Ascending aorta (tissue), 2 donors: ENCODE results near the gene LANCL3. TPM values are rescaled to one million over a fixed set of nuclear protein-coding genes. Genes with fewer than 3 reads are reported as not detected.

Source experiments
- DNase-seq, 2 donors: peaks; one replicate each; pipeline ENCODE4 v3.0.0-alpha.2; 2019; ENCODE audit warnings: low spot score in 2 of 2
- H3K27ac ChIP-seq, 2 donors: fragments of 200-600 bp; sonication (generic); one replicate each; pipeline ENCODE4 v1.5.1; 2016 to 2017; ENCODE audit warnings: mild to moderate bottlenecking in 1 of 2
- H3K27me3 ChIP-seq: fragments of 200-600 bp; sonication (generic); one replicate; pipeline ENCODE4 v1.5.1; 2017
- H3K36me3 ChIP-seq, 2 donors: fragments of 200-600 bp; sonication (generic); one replicate each; pipeline ENCODE4 v1.5.1; 2016
- H3K4me1 ChIP-seq, 2 donors: fragments of 200-600 bp; sonication (generic); one replicate each; pipeline ENCODE4 v1.5.1; 2016 to 2017; ENCODE audit warnings: mild to moderate bottlenecking in 1 of 2
- H3K4me3 ChIP-seq, 2 donors: fragments of 200-600 bp; sonication (generic); one replicate each; pipeline ENCODE4 v1.5.1; 2016 to 2017; ENCODE audit warnings: mild to moderate bottlenecking in 1 of 2
- H3K9me3 ChIP-seq, 2 donors: fragments of 200-600 bp; sonication (generic); one replicate each; pipeline ENCODE4 v1.5.1; 2016
- intact Hi-C: fragments of 100-400 bp; cut with DNase I; formaldehyde crosslinking; loops from one replicate; pipeline ENCODE4 v1.15.1; 2023
- total RNA-seq: library from RNA; depleted of rRNA; stranded (reverse); fragments of >200 nt; gene quantifications from one replicate; pipeline ENCODE4 v1.1.0, GENCODE V29; 2016
- TF ChIP-seq, protein P1 (sequence below), 3 experiments: fragments of 200-600 bp in 2 of 3; fragments of 450-650 bp in 1 of 3; sonication (generic) in 2 of 3; IDR thresholded peaks; one replicate each; pipeline ENCODE4 v1.5.1; 2016 to 2019; ENCODE audit warnings: antibody characterized with exemption in 3 of 3, mild to moderate bottlenecking in 1 of 3, moderate library complexity in 1 of 3

The LANCL3 gene
- total RNA-seq, 1 donor from 2014 or later = 1.7 TPM

GRCh38 chrX:37590047-37590446, 18.6 kb downstream of the LANCL3 start:
- intact Hi-C loops = no loop called here
- Histone ChIP-seq H3K27me3 (no peaks in the 10 kb centered on the region), H3K4me1 (no peaks in the 10 kb centered on the region), H3K36me3 (no peaks in the 10 kb centered on the region), H3K27ac (no peak overlapping the region), H3K9me3 (peaks cover 0 to 6% of the 10 kb centered on the region in 2 donors), H3K4me3 (no peak overlapping the region)
- DNase-seq = no peak
- TF ChIP-seq, protein P1, sequence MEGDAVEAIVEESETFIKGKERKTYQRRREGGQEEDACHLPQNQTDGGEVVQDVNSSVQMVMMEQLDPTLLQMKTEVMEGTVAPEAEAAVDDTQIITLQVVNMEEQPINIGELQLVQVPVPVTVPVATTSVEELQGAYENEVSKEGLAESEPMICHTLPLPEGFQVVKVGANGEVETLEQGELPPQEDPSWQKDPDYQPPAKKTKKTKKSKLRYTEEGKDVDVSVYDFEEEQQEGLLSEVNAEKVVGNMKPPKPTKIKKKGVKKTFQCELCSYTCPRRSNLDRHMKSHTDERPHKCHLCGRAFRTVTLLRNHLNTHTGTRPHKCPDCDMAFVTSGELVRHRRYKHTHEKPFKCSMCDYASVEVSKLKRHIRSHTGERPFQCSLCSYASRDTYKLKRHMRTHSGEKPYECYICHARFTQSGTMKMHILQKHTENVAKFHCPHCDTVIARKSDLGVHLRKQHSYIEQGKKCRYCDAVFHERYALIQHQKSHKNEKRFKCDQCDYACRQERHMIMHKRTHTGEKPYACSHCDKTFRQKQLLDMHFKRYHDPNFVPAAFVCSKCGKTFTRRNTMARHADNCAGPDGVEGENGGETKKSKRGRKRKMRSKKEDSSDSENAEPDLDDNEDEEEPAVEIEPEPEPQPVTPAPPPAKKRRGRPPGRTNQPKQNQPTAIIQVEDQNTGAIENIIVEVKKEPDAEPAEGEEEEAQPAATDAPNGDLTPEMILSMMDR (IDR thresholded peaks at IDR 0.05) = no peak

DNA sequence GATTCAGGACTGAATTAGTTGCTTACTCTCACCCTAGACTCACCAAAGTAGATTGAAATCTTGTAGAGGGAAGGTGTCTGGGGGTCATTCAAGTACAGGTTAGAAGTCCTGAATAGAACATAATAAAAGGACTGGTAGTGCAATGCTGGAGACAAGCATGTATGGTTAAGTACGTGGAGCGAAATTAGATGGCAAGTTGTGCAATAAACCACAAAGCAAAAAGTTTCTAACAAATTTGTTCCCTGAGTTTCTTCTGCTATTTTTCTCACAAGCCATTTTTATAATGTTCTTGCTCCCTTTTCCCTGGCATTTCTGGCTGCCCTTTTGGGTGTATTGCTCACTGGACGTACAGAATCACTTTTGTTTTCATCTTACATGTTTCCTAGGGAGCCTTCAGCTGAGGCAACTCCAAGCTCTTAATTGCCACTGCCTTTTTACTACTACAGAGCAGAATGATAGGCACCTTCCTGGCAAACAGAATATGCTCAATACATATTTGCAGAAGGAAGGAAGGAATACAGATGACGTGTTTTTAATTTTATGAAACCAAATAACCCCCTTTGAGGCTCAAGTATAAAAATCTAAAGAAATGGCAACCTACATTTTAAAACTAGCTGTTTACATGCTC, 23.4 kb downstream of the LANCL3 start:
- H3K4me1 ChIP-seq = no peaks in the 10 kb centered on the region
- no peaks in the 10 kb centered on the region for H3K27me3 ChIP-seq
- H3K9me3 ChIP-seq = no peaks in the 10 kb centered on the region
- no peaks in the 10 kb centered on the region for H3K36me3 ChIP-seq
- TF ChIP-seq, protein P1 (IDR thresholded peaks at IDR 0.05) = no peak
- intact Hi-C loops = no loop called here
- H3K27ac ChIP-seq = no peak overlapping the region
- no peak overlapping the region for H3K4me3 ChIP-seq
- DNase-seq = no peak

DNA sequence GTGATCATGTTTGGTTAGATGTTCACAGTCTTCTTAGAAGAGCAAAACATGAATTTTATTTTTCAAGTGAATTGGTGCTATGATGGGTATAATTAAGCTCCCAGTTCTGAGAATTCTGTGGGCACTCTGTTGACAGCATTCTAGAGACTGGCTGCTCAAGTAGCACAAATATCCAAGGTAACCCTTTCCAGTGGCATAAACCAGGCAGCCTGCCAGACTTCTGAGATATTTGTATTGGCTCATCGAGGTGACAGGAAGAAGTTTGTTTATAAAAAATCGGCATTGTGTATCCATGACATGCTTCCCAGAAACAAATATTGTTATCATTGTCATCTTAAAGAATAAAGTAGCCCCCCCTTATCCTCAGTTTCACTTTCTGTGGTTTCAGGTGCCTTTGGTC, 28.3 kb downstream of the LANCL3 start:
- TF ChIP-seq, protein P1 (IDR thresholded peaks at IDR 0.05) = no peak

DNA sequence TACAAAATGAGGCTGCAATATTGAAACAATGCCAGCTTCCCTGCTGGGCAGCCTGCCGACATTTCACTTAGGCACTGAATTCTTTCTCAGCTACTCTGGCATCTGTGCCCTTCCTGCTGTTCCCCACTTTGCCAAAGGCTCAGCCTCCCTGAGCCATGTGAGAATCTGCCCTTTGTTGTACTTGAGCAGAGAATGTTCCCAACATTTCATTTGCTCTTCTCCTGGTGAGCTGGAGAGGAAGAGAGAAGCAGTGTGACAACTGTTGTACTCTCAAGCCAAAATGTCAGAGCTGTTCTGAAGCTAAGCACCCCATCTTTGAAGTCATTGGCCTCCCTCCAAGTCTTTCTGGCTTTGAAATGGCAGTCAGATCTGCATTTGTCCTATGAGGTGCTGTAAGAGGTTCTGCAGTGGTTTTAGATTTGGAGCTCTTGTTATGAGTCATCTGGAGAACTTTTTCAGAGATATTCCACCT, 32.5 kb downstream of the LANCL3 start:
- no peaks in the 10 kb centered on the region for H3K27me3 ChIP-seq
- intact Hi-C loops = no loop called here
- H3K36me3 ChIP-seq = no peaks in the 10 kb centered on the region
- no peak overlapping the region for H3K27ac ChIP-seq
- no peak for DNase-seq
- no peaks in the 10 kb centered on the region for H3K4me1 ChIP-seq
- TF ChIP-seq, protein P1 (IDR thresholded peaks at IDR 0.05) = no peak
- H3K4me3 ChIP-seq = no peak overlapping the region
- H3K9me3 ChIP-seq = no peaks in the 10 kb centered on the region

More for the DNA sequence above, 28.3 kb downstream of the LANCL3 start:
- Histone ChIP-seq H3K9me3 (no peaks in the 10 kb centered on the region), H3K27me3 (no peaks in the 10 kb centered on the region), H3K4me1 (no peaks in the 10 kb centered on the region), H3K4me3 (no peak overlapping the region), H3K36me3 (no peaks in the 10 kb centered on the region), H3K27ac (no peak overlapping the region)
- intact Hi-C loops = no loop called here
- no peak for DNase-seq

DNA sequence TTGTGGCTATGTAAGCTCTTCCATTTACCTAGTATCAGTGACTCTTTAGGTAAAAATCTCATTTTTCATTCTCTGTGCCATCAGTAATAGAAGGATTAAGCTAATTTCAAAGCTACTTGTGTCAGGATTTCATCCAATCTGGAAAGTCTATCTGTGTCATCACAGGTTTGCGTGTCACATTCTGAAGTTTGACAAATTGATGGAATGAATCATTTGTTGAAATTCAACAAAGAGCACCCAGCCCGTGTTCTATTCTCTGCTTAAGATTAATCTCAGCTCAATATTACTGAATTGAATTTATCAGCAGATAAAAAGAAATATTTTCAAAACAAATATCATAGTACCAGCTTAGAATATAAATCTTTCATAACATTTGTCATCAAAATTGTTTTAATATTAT, 35.8 kb downstream of the LANCL3 start:
- Histone ChIP-seq H3K36me3 (no peaks in the 10 kb centered on the region), H3K27me3 (no peaks in the 10 kb centered on the region), H3K9me3 (no peaks in the 10 kb centered on the region), H3K4me1 (no peaks in the 10 kb centered on the region), H3K4me3 (no peak overlapping the region), H3K27ac (no peak overlapping the region)
- intact Hi-C loops = no loop called here
- no peak for DNase-seq
- TF ChIP-seq, protein P1 (IDR thresholded peaks at IDR 0.05) = no peak

GRCh38 chrX:37608156-37608555, 36.7 kb downstream of the LANCL3 start:
- DNase-seq = no peak
- H3K4me1 ChIP-seq = no peaks in the 10 kb centered on the region

More at GRCh38 chrX:37608156-37608555, 36.7 kb downstream of the LANCL3 start:
- no peaks in the 10 kb centered on the region for H3K27me3 ChIP-seq
- intact Hi-C loops = no loop called here
- TF ChIP-seq, protein P1 (IDR thresholded peaks at IDR 0.05) = no peak
- no peaks in the 10 kb centered on the region for H3K36me3 ChIP-seq
- no peak overlapping the region for H3K4me3 ChIP-seq
- H3K27ac ChIP-seq = no peak overlapping the region
- no peaks in the 10 kb centered on the region for H3K9me3 ChIP-seq
